ENCODE measurements around the gene CPED1.

- TF ChIP-seq ZFX (IDR thresholded peaks at IDR 0.05) (no peak), CTCF (conservative IDR thresholded peaks at IDR 0.05) (no peak)
Observed at GRCh38 chr7:121072826-121073225, 84.3 kb downstream of the CPED1 start.

Data from C4-2B (cell line).